CD8-positive, alpha-beta memory T cell (primary cell): ENCODE data around the gene HABP4. TPM values are rescaled to one million over a fixed set of nuclear protein-coding genes. Genes with fewer than 3 reads are reported as not detected.
A peak's percentile ranks its signal among the peaks of the same experiment; 100 is the strongest.

Experiments
- CTCF ChIA-PET: fragments of 350-600 bp; sonication (Branson Sonifier 250); formaldehyde crosslinking; loops from one replicate; lab custom pipeline; 2021; ENCODE audit warnings: antibody characterized with exemption; lab: Charles Lee
- POLR2A ChIA-PET: fragments of 350-600 bp; sonication (Branson Sonifier 250); formaldehyde crosslinking; loops from one replicate; lab custom pipeline; 2021; ENCODE audit warnings: antibody characterized with exemption; lab: Charles Lee
- DNase-seq, 5 donors: peaks; one replicate each; pipeline versions ENCODE4 v3.0.0 to v3.0.0-alpha.2; 2020 to 2022; ENCODE audit warnings: mixed read lengths in 1 of 5
- H3K27ac ChIP-seq: one replicate; pipeline ENCODE4 v1.7.0; 2013; ENCODE audit warnings: low read depth, mild to moderate bottlenecking, low read length, moderate library complexity
- H3K27me3 ChIP-seq: 2 replicates; pipeline ENCODE4 v1.7.0; 2013; ENCODE audit warnings: low read length, mild to moderate bottlenecking; ENCODE audit not compliant: insufficient read depth, poor library complexity, severe bottlenecking
- H3K36me3 ChIP-seq: 2 replicates; pipeline ENCODE4 v1.7.0; 2013; ENCODE audit warnings: mild to moderate bottlenecking, low read length, moderate library complexity; ENCODE audit not compliant: insufficient read depth
- H3K4me1 ChIP-seq: 2 replicates; pipeline ENCODE4 v1.7.0; 2013; ENCODE audit warnings: mild to moderate bottlenecking, low read length, moderate library complexity; ENCODE audit not compliant: insufficient read depth
- H3K4me3 ChIP-seq: 2 replicates; pipeline ENCODE4 v1.7.0; 2013; ENCODE audit warnings: mild to moderate bottlenecking, low read length
- H3K9me3 ChIP-seq: 2 replicates; pipeline ENCODE4 v1.7.0; 2013; ENCODE audit warnings: mild to moderate bottlenecking, low read length
- H3K27ac Mint-ChIP-seq, 8 donors: one replicate each; pipeline ENCODE4 v1.8.0; 2020 to 2021; ENCODE audit warnings: mixed read lengths in 8 of 8, mild to moderate bottlenecking in 6 of 8, inconsistent platforms in 3 of 8, moderate library complexity in 3 of 8
- H3K27me3 Mint-ChIP-seq, 2 donors: one replicate each; pipeline ENCODE4 v1.8.0; 2020 to 2021; ENCODE audit warnings: mixed read lengths in 2 of 2, mild to moderate bottlenecking in 1 of 2, moderate library complexity in 1 of 2
- H3K36me3 Mint-ChIP-seq, 3 donors: one replicate each; pipeline ENCODE4 v1.8.0; 2020 to 2021; ENCODE audit warnings: mixed read lengths in 3 of 3, inconsistent platforms in 1 of 3, mild to moderate bottlenecking in 1 of 3
- H3K4me1 Mint-ChIP-seq, 3 donors: one replicate each; pipeline ENCODE4 v1.8.0; 2020 to 2021; ENCODE audit warnings: mixed read lengths in 3 of 3, inconsistent platforms in 1 of 3, mild to moderate bottlenecking in 1 of 3
- H3K4me3 Mint-ChIP-seq, 7 donors: one replicate each; pipeline ENCODE4 v1.8.0; 2020 to 2021; ENCODE audit warnings: mixed read lengths in 7 of 7, mild to moderate bottlenecking in 6 of 7, moderate library complexity in 4 of 7, inconsistent platforms in 2 of 7
- H3K9me3 Mint-ChIP-seq, 5 donors: one replicate each; pipeline ENCODE4 v1.8.0; 2020 to 2022; ENCODE audit warnings: mixed read lengths in 5 of 5, mild to moderate bottlenecking in 3 of 5, moderate library complexity in 2 of 5, inconsistent platforms in 1 of 5
- polyA plus RNA-seq: library from polyadenylated mRNA; unstranded; fragments of 300-500 nt; fragmentation: Illumina TruSeq; gene quantifications from one replicate; pipeline ENCODE4 v1.2.3, GENCODE V29; 2021
- total RNA-seq, 2 experiments: library from RNA; stranded (reverse); gene quantifications; one replicate each; pipeline ENCODE4 v1.2.3, GENCODE V29; 2021

The HABP4 gene
- total and polyA plus RNA-seq, 3 experiments from 2014 or later: 20.4 to 24.1 (median 21.0) TPM

DNA sequence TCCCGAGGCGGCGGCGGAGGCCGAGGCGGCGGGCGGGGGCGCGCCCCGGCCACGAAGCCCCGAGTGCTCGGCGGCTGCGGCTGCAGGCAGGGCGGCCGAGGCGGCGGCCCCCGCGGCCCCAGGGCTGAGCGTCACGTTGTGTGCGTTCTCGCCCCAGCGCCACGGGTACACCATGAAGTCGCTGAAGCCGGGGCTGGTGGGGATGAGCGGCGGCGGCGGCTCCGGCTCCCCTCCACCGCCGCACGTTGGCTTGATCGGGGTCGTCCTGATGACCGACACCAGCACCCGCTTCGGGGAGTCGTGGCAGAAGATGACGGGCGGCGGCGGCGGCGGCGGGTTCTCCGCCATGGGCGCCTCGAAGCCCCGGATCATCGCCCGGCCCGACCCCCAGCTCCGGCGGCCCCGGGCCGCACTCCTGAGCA, 32.3 kb upstream of the HABP4 start:
- no peak for DNase-seq
- H3K27me3 Mint-ChIP-seq: no peaks in the 10 kb centered on the region
- no peaks in the 10 kb centered on the region for H3K36me3 ChIP-seq
- H3K4me3 ChIP-seq: peak overlapping the region; percentile 77
- H3K9me3 ChIP-seq: no peaks in the 10 kb centered on the region
- H3K4me3 Mint-ChIP-seq: peak overlapping the region; percentile 82 to 97 (median 90)
- CTCF ChIA-PET: interaction anchor here (2.2 kb wide), 1 partner anchor 24 kb away, joined by 5 read pairs; no protein-coding TSS in a partner anchor
- H3K4me1 ChIP-seq: peaks cover 43% of the 10 kb centered on the region
- H3K27me3 ChIP-seq: no peaks in the 10 kb centered on the region
- POLR2A ChIA-PET: interaction anchor here (0.6 to 2.3 kb wide), 6 partner anchors 18 to 436 kb away, joined by 3 to 9 read pairs (median 4); partner anchors contain the start of gene HABP4
- peak overlapping the region; percentile 86 for H3K27ac ChIP-seq
- H3K4me1 Mint-ChIP-seq: peaks cover 38 to 43% (median 42%) of the 10 kb centered on the region in 3 donors
- H3K36me3 Mint-ChIP-seq: peaks cover 0 to 10% (median 0%) of the 10 kb centered on the region in 3 donors
- H3K27ac Mint-ChIP-seq: peak overlapping the region in 5 of 8 donors; percentile 81 to 96 (median 89)
- H3K9me3 Mint-ChIP-seq: no peaks in the 10 kb centered on the region

DNA sequence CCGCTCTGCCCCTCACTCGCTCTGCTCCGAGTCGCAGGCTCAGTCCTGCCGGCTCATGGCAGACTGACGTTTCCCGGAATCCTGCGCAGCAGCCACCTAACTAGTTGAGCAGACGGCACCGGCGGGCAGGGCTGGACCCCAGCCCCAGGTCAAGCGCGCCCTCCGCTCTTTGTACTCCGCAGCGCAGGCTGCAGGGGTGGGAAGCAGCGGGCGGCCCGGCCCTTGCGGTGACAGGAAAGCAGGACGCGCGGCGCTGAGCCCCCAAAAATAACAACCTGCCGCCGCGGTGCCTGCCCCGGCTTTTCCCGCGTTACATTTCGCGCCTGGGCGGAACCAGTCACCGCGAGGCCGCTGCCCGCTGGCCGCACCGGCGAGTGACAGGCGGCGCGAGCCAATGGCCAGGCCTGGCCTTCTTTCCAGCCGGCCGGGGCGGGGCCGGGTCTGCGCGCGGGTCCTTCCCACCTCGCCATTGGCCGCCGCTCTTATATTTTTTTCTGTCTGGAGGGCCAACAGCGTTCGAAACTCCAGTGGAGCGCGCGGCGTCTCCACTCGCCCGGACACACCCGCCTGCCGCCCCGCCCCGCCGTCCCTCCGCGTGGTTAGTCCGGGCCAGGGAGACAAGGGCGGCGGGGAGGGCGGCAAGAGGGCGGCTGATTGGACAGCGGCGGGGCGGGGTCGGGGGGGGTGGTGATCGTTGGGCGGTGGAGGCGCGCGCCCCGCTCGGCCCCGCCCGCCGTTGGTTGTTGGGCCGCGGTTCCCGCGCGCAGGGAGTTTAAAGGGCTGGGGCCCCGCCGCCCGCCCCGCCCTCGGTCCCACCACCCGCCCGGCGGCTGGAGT, 31.7 kb upstream of the HABP4 start, which contains the start of gene ZNF367:
TSS of gene ZNF367 (minus strand) at position 288 of the 837 bp plus-strand sequence. CDS start 338 bp downstream, outside the sequence.
- no peaks in the 10 kb centered on the region for H3K9me3 ChIP-seq
- Mint-ChIP-seq H3K4me1 (peaks cover 33 to 37% (median 36%) of the 10 kb centered on the region in 3 donors), H3K36me3 (peaks cover 0 to 10% (median 0%) of the 10 kb centered on the region in 3 donors), H3K27ac (peak within 1 kb of the TSS; percentile 92 to 99 (median 96)), H3K9me3 (no peaks in the 10 kb centered on the region), H3K27me3 (peaks cover 0 to under 1% of the 10 kb centered on the region in 2 donors), H3K4me3 (peak within 1 kb of the TSS; percentile 90 to 97 (median 92))
- peaks cover 37% of the 10 kb centered on the region for H3K4me1 ChIP-seq
- H3K4me3 ChIP-seq: peak within 1 kb of the TSS; percentile 80
- H3K27ac ChIP-seq: peak within 1 kb of the TSS; percentile 90
- POLR2A ChIA-PET: interaction anchor here (0.6 to 2.3 kb wide), 6 partner anchors 19 to 435 kb away, joined by 3 to 9 read pairs (median 4); partner anchors contain the start of gene HABP4
- CTCF ChIA-PET: interaction anchor here (1.3 to 2.2 kb wide), 3 partner anchors 23 to 33 kb away, joined by 4 to 5 read pairs (median 4); partner anchors contain the start of gene HABP4
- DNase-seq: peak; percentile 86 to 94 (median 91)
- H3K36me3 ChIP-seq: no peaks in the 10 kb centered on the region
- H3K27me3 ChIP-seq: no peaks in the 10 kb centered on the region

- POLR2A ChIA-PET: interaction anchor here (0.5 to 2.3 kb wide), 3 partner anchors 20 to 33 kb away, joined by 3 to 9 read pairs (median 6); partner anchors contain the start of gene HABP4
- no peaks in the 10 kb centered on the region for H3K9me3 Mint-ChIP-seq
- CTCF ChIA-PET: interaction anchor here (1.3 to 2.2 kb wide), 3 partner anchors 22 to 32 kb away, joined by 4 to 5 read pairs (median 4); partner anchors contain the start of gene HABP4
- H3K27me3 ChIP-seq: no peaks in the 10 kb centered on the region
- DNase-seq: peak in 4 of 5 donors; percentile 40 to 67 (median 58)
- H3K4me3 Mint-ChIP-seq: peak overlapping the region; percentile 90 to 97 (median 91)
- H3K4me1 Mint-ChIP-seq: peaks cover 25 to 29% (median 28%) of the 10 kb centered on the region in 3 donors
- H3K9me3 ChIP-seq: no peaks in the 10 kb centered on the region
- no peaks in the 10 kb centered on the region for H3K36me3 ChIP-seq
- peak overlapping the region; percentile 80 for H3K4me3 ChIP-seq
- H3K4me1 ChIP-seq: peaks cover 29% of the 10 kb centered on the region
- peak overlapping the region; percentile 87 to 96 (median 92) for H3K27ac Mint-ChIP-seq
- peaks cover 0 to 3% of the 10 kb centered on the region in 2 donors for H3K27me3 Mint-ChIP-seq
- H3K27ac ChIP-seq: peak overlapping the region; percentile 86
- peaks cover 0 to 10% (median 0%) of the 10 kb centered on the region in 3 donors for H3K36me3 Mint-ChIP-seq
Observed at GRCh38 chr9:96418920-96419690, 30.9 kb upstream of the HABP4 start.

DNA sequence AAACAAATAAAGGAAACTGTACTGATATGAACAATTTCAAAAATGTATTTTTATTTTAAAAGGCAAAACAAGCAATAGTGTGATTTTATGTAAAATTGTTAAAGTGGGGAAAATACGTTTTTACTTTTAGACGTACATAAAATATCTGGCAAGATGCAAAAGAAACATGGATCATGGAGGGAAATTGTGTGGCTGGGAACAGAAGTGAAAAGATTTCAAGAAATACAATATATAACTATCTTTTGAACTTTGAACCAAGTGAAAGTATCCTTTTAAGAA, 30.3 kb upstream of the HABP4 start:
- CTCF ChIA-PET: interaction anchor here (1.3 to 2.2 kb wide), 3 partner anchors 22 to 32 kb away, joined by 4 to 5 read pairs (median 4); partner anchors contain the start of gene HABP4
- Mint-ChIP-seq H3K9me3 (no peaks in the 10 kb centered on the region), H3K27me3 (peaks cover 0 to 3% of the 10 kb centered on the region in 2 donors), H3K4me1 (peaks cover 24 to 28% (median 26%) of the 10 kb centered on the region in 3 donors), H3K36me3 (peaks cover 0 to 10% (median 0%) of the 10 kb centered on the region in 3 donors), H3K27ac (peak overlapping the region; percentile 69 to 96 (median 80)), H3K4me3 (peak overlapping the region; percentile 77 to 97 (median 91))
- Histone ChIP-seq H3K9me3 (no peaks in the 10 kb centered on the region), H3K27me3 (no peaks in the 10 kb centered on the region), H3K36me3 (no peaks in the 10 kb centered on the region), H3K4me1 (peaks cover 24% of the 10 kb centered on the region), H3K27ac (peak overlapping the region; percentile 86), H3K4me3 (no peak overlapping the region)
- POLR2A ChIA-PET: interaction anchor here (0.5 to 2.3 kb wide), 3 partner anchors 21 to 33 kb away, joined by 3 to 9 read pairs (median 6); partner anchors contain the start of gene HABP4
- no peak for DNase-seq

DNA sequence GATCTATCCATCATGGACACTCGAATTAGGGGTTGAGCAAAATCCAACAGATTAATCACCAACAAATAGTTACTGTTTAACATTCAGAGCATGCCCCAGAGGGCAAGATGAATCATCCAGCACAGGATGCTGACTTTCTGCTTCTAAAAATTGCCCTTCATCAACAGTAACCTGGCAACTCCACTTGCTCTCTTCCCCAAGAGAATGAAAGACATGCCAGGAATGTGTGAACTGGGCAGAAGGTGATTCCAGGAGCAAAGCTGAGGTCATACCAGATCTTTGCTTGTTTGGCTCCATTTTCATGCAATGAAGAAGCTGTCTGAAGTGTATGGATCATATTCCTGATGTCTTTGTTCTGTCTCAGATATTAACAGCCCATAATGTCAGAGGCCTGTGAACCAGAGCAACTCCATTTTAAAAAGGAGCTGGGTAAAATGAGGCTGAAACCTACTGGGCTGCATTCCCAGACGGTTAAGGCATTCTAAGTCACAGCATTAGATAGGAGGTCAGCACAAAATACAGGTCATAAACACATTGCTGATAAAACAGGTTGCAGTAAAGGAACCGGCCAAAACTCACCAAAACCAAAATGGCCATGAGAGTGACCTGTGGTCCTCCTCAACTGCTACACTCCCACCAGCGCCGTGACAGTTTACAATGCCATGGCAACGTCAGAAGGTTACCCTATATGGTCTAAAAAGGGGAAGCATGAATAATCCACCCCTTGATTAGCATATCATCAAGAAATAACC, 29.3 kb upstream of the HABP4 start:
- H3K9me3 ChIP-seq: no peaks in the 10 kb centered on the region
- ChIA-PET POLR2A (interaction anchor here (0.6 to 1.1 kb wide), 2 partner anchors 29 to 454 kb away, joined by 3 read pairs; no protein-coding TSS in a partner anchor), CTCF (interaction anchor here (1.3 kb wide), 1 partner anchor 12 kb away, joined by 4 read pairs; no protein-coding TSS in a partner anchor)
- Mint-ChIP-seq H3K27me3 (peaks cover 0 to 3% of the 10 kb centered on the region in 2 donors), H3K36me3 (peaks cover 0 to 10% (median 0%) of the 10 kb centered on the region in 3 donors), H3K4me1 (peaks cover 28 to 35% (median 32%) of the 10 kb centered on the region in 3 donors), H3K4me3 (peak overlapping the region in 4 of 7 donors; percentile 77 to 97 (median 91)), H3K9me3 (no peaks in the 10 kb centered on the region), H3K27ac (peak overlapping the region; percentile 54 to 96 (median 76))
- DNase-seq: no peak
- H3K4me1 ChIP-seq: peaks cover 31% of the 10 kb centered on the region
- H3K27me3 ChIP-seq: no peaks in the 10 kb centered on the region
- H3K27ac ChIP-seq: peak overlapping the region; percentile 86
- no peaks in the 10 kb centered on the region for H3K36me3 ChIP-seq
- no peak overlapping the region for H3K4me3 ChIP-seq

GRCh38 chr9:96423322-96423984, 26.5 kb upstream of the HABP4 start:
- Histone ChIP-seq H3K4me3 (no peak overlapping the region), H3K36me3 (no peaks in the 10 kb centered on the region), H3K27ac (no peak overlapping the region), H3K27me3 (no peaks in the 10 kb centered on the region), H3K9me3 (no peaks in the 10 kb centered on the region), H3K4me1 (peaks cover 24% of the 10 kb centered on the region)
- Mint-ChIP-seq H3K36me3 (peaks cover 0 to 2% (median 0%) of the 10 kb centered on the region in 3 donors), H3K9me3 (no peaks in the 10 kb centered on the region), H3K4me1 (peaks cover 27 to 38% (median 33%) of the 10 kb centered on the region in 3 donors), H3K27me3 (peaks cover 0 to 3% of the 10 kb centered on the region in 2 donors), H3K4me3 (no peak overlapping the region), H3K27ac (peak overlapping the region in 2 of 8 donors; percentile 8 to 18)
- ChIA-PET CTCF (no interaction called here), POLR2A (no interaction called here)
- DNase-seq: no peak
